ENCODE measurements around the gene ARID4B.
"Not testable (repeated sequence)": the region's sequence is repeated elsewhere in the genome, so short reads cannot be mapped to it uniquely, and the experiment has no call there.

The ARID4B gene

GRCh38 chr1:235159930-235160329 is 168.0 kb downstream of the ARID4B start:
- not testable (repeated sequence) for DNase-seq (ENCODE audit: low spot score)

- not testable (repeated sequence) for DNase-seq (ENCODE audit: low spot score)
Observed at GRCh38 chr1:235159284-235159683, 168.7 kb downstream of the ARID4B start.

DNA sequence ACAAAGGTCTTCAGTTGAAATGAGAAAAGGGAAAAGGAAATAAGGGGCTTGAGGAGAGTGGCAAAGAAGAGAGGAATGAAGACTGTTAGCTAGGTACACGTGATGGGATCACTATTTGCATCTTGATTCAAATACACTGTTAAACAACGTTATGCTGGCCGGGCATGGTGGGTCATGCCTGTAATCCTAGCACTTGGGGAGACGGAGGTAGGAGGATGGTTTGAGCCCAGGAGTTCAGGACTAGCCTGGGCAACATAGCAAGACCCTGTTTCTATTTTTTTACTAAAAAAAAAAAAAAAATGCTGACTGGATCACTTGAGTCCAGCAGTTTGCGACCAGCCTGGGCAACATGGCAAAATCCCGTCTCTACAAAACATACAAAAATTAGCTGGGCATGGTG is 169.3 kb downstream of the ARID4B start:
- no peak for DNase-seq (ENCODE audit: low spot score)

GRCh38 chr1:235157150-235157549 is 170.8 kb downstream of the ARID4B start:
- no peak for DNase-seq (ENCODE audit: low spot score)

DNA sequence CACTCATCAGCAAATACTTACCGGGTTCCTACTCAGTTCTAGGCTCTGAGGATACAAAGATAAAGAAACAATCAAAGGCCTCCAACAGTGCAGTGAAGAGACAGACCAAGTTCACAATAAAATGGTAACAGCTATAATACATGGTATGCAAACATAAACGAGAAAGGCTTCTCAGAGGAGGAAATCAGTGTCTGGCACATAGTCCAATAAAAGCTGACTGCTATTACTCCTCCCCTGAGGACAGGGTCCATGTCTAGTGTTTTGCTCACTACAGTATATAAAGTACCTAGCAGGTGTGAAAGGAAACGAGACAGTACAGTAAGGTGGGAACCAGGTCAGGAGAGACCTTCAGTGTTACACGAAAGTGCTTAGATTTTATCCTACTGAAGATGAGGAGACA is 171.2 kb downstream of the ARID4B start:
- no peak for DNase-seq (ENCODE audit: low spot score)

DNA sequence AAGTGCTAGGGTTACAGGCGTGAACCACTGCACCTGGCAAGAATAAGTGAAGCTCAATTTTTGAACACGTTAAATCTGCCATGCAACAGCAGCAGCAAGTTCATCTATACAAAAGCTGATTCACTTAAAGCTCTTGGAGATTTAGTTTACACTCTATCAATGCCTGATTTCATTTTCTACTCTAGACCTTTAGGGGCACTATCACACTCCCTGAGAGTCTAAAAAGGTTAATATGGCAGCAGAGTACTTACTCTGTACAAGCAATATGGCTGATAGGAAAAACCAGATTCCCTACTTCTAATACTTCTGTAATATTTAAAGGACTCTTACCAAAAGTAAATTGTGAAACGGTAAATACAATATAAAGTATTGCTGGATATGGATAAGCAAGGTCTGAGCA is 171.7 kb downstream of the ARID4B start:
- no peak for DNase-seq (ENCODE audit: low spot score)

DNA sequence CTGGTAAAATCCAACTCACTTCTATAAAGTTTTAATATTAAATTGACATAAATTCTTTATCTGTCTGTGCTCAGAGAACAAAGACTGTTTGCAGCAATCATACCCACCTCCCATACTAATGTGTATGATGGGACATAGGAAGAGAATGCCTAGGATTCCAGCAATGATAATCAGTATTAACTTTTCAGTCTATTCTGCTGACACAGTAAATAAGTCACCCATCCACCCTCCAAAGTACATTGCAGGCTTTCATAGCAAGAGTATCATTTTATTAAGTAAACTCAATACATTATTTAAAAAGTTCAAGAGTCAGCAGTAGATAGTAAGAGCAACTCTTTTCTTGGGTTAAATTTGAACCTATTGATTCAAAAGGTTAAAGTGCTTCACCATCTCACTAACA is 175.7 kb downstream of the ARID4B start:
- no peak for DNase-seq (ENCODE audit: low spot score)

DNA sequence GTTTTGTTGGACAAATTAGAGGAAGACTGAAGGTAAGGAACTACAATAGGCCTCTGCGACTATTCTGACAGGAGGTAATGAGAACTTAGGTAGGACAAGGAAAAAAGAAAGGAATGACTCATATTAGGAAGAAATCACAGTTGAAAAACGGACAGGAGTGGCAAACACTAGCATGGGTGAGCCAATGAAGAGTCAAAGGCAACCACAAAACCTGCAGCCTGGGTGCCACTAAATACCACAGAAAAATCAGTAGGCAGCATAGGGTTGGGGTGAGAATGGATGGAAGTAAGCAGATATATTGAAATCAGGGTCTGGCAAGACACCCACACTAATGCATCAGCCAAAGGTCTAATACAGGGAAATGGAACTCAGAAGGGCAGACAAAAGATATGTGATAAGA is 176.9 kb downstream of the ARID4B start:
- DNase-seq (ENCODE audit: low spot score), result no peak

GRCh38 chr1:235149824-235150223 is 178.2 kb downstream of the ARID4B start:
- no peak for DNase-seq (ENCODE audit: low spot score)

DNA sequence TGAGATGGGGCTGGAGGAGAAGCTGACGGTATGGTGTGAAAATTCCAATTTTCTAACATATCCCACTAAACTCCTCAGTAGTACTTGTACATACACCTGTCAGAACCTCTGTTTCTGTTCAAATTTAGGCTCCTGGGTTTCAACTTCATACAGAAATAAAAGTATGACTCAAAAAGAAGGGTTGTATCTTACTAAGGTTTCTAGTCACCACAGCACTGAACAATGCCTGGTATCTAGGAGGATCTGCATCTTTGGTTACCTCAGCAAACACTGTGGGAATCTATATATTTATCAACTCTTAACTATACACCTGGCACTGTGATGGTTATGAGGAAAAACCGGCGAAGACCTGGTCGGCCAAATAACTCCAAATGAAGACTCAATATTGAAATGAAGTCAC is 180.7 kb downstream of the ARID4B start:
- DNase-seq (ENCODE audit: low spot score), result no peak

- DNase-seq (ENCODE audit: low spot score), result no peak
Observed at GRCh38 chr1:235145639-235146038, 182.3 kb downstream of the ARID4B start.

DNA sequence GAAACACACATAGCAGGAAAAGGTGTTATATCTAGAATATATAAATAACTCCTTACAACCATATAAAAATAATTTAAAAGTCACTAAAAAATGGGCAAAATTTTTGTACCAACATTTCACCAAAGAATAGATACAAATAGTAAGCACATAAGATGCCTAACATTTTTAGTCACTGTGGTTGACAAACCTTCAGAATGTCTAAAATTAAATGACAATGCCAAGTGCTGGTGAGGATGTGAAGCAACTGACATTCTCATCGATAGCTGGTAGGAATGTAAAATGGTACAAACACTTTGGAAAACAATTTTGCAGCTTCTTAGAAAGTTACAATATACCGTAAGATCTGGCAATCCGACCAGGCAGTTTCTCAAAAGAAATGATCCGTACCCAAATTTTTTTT is 185.0 kb downstream of the ARID4B start:
- DNase-seq (ENCODE audit: low spot score), result no peak

DNA sequence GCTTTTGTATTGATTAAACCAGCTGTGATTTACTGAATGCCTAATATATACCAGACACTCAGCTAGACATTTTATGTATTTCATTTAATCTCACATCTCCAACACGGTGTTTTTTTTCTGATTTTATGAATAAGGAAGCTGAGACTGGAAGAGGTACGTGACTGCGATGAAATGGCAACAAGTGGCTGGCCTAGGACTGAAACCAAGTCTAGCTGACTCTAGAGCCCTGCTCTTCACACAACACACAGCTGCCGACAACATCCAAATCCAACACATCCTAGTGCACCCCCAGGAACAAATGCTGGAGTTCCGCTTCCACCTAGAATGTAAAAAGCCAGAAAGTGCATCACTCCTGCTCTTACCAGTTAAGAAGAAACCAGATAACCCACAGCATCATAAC is 188.7 kb downstream of the ARID4B start:
- DNase-seq (ENCODE audit: low spot score), result no peak

GRCh38 chr1:235138821-235139220 is 189.2 kb downstream of the ARID4B start:
- no peak for DNase-seq (ENCODE audit: low spot score)

- no peak for DNase-seq (ENCODE audit: low spot score)
Observed at GRCh38 chr1:235136111-235136510, 191.9 kb downstream of the ARID4B start.

DNA sequence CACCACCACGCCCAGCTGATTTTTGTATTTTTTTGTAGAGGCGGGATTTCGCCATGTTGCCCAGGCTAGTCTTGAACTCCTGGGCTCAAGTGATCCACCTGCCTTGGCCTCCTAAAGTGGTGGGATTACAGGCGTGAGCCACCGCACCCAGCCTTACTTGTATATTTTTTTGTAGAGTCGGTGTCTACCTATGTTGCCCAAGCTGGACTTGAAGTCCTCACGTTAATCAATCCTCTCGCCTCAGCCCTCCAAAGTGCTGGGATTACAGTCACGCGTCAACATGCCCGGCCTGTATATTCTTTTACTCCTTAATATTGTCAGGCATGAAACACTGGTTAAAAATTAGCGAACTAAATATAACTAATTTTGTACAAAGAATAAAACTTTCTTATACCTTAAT is 193.8 kb downstream of the ARID4B start:
- DNase-seq (ENCODE audit: low spot score), result no peak

DNA sequence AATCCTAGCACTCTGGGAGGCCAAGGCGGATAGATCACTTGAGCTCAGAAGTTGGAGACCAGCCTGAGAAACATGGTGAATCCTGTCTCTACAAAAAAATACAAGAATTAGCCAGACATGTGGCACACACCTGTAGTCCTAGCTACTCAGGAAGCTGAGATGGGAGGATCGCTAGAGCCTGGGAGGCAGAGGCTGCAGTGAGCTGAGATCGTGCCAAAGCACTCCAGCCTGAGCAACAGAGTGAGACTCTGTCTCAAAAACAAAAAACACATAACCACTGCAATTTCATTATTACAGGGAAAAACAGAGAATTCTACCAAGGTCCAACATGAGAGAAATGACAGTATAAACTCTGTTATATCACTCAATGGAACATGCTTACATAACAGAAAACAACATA is 194.9 kb downstream of the ARID4B start:
- no peak for DNase-seq (ENCODE audit: low spot score)

DNA sequence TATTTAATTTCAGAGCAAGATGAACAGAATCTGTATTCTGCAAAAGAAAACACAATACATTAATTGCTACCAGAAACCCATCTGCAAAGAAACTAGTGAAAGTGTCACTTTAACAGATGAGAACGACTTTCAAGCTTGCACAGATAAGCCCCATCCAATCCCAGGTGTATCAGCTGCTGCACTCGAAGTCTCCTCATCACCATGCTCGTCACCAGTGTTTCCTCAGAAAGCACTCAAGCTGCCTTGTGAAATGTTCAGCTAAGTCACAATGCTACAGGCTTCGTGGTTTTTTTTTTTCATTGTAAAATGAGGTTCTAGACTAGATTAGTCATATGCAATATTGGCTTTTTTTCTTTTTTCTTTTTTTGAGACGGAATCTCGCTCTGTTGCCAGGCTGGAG is 196.0 kb downstream of the ARID4B start:
- no peak for DNase-seq (ENCODE audit: low spot score)

GRCh38 chr1:235130766-235131270 is 197.2 kb downstream of the ARID4B start:
- DNase-seq (ENCODE audit: low spot score), result no peak

- no peak for DNase-seq (ENCODE audit: low spot score)
Observed at GRCh38 chr1:235129774-235130570, 198.0 kb downstream of the ARID4B start.

- DNase-seq (ENCODE audit: low spot score), result peak; percentile 98
Observed at GRCh38 chr1:235128456-235129328, 199.3 kb downstream of the ARID4B start, which contains the start of gene TOMM20. TSS of gene TOMM20 (minus strand) at chr1:235128837. CDS start at chr1:235128715, 122 bp downstream.

DNA sequence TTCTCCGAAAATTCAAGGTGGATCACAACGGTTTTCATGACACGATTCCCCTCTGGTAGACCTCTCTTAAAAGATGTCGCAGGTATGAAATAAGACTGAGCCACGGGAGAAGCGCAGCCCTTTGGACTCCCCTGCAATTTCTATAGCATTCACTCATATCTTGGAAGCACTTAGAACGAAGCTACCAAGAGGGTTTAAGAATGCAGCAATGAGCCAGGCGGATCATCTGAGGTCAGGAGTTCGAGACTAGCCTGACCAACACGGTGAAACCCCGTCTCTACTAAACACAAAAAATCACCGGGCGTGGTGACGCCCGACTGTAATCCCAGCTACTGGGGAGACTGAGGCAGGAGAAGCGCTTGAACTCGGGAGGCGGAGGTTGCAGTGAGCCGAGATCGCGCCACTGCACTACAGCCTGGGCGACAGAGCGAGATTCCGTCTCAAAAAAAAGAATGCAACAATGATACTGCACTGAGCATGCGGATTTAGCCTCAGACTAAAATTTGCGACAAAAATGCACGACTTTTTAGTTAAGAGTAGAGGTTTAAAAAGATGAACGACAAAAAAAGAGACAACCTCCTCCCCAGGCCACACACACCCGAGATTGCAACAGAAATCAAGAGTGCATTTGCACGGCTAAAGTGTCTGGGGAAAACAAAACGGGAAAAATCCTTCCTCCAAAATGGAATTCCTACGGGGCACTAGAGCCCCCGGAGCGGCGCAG is 200.1 kb downstream of the ARID4B start:
- DNase-seq (ENCODE audit: low spot score), result no peak
